ENCODE results near the gene RYR2.

Gene RYR2

DNA sequence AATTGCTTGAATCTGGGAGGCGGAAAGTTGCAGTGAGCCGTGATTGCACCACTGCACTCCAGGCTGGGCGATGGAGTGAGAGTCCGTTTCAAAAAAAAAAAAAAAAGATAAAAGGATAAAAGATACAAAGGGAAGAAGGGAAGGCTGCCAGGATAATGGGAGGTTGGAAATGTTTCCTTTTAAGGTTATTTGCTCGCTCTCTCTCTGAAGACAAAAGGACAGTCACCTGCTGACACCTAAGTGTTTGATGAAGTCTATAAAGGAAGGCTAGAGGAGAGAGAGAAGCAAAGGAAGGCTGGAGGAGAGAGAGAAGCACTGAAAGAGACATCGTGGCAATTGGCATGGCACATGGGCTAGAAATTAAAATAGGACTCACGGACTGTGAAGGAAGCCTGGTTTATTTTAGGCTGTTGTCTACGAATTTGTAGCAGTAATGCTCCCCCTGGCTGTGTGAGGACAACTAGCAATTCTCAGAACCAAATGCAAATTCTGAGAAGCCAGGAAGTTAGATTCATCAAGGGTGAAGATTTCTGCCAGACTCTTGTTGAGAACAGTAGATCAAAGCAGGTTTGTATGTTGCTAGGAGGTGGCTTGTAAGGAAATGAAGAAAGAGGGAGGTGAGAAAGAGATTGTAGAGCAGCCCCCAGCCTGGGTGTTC is 694.5 kb downstream of the RYR2 start:
- H3K4me3 ChIP-seq: no peak overlapping the region
- no peak overlapping the region for H3K27ac ChIP-seq

DNA sequence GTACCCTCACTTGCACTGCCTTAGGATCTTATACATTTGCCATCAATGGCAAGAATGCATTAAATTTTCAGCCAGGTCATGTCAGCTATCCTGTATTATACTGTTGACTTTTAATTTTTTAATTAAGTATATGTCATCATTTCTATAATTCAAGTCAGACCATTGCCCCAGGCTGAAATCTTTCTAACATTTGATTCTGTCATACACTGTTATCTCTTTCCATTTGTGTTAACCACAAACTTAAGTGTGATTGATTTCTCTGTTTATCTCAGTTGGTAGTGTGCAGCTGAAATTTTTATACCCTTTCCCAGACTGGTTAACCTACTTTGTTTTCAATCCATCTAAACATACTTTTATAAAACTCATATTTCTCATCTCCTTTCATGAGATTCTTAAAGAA is 695.5 kb downstream of the RYR2 start:
- Histone ChIP-seq H3K4me3 (no peak overlapping the region), H3K27ac (no peak overlapping the region)

DNA sequence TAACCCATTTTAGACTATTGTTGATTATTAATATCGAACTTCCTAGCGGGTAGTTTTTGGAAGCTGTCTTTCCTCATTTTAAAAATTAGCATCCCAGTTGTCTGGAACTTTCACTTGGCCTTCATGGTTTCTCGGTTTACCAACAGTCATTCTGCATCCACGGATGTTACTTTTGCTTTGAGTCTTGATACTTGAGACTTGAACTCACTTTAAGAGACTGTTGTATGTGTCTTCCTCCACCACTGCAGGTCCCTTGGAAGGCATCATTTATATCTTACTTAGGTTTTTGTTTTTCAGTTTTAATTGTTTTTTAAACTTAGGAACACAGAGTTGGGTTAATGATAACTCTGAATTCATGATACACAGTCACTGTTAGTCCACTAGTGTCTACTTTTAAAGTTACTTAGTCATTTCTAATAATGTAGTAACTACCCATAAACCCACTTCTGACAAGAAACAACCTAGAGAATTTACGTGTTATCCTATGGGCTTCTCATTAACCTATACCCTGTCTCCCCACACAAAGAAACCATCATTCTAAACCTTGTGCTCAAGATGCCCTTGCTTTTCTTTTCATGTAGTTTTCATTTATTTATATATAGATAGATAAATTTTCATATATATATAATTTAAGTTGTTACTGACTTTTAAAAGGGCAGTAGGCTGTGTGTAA is 696.1 kb downstream of the RYR2 start:
- H3K4me3 ChIP-seq: no peak overlapping the region

DNA sequence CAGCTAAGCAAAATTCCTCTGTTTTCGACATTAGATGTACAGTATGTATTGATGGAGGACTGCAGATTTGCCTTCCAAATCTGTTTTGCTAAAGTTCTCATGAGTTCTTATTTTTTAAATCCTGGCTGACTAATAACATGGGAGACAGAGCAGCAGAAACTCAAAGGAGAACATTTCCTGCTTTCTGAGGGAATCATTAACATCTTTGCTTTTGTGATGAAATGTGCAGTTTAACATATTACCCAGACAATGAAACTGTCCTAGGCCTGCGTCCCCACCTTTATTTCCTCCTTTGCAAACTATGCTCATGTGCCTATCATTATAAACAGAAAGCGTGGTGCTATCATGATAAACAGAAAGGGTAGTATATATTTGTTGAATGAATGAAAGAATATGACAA is 698.9 kb downstream of the RYR2 start:
- H3K4me3 ChIP-seq: no peak overlapping the region
- no peak overlapping the region for H3K27ac ChIP-seq

More for the DNA sequence above, 696.1 kb downstream of the RYR2 start:
- no peak overlapping the region for H3K27ac ChIP-seq

- no peak overlapping the region for H3K27ac ChIP-seq
These were observed 703.6 kb downstream of the RYR2 start for GRCh38 chr1:237745545-237745944.

DNA sequence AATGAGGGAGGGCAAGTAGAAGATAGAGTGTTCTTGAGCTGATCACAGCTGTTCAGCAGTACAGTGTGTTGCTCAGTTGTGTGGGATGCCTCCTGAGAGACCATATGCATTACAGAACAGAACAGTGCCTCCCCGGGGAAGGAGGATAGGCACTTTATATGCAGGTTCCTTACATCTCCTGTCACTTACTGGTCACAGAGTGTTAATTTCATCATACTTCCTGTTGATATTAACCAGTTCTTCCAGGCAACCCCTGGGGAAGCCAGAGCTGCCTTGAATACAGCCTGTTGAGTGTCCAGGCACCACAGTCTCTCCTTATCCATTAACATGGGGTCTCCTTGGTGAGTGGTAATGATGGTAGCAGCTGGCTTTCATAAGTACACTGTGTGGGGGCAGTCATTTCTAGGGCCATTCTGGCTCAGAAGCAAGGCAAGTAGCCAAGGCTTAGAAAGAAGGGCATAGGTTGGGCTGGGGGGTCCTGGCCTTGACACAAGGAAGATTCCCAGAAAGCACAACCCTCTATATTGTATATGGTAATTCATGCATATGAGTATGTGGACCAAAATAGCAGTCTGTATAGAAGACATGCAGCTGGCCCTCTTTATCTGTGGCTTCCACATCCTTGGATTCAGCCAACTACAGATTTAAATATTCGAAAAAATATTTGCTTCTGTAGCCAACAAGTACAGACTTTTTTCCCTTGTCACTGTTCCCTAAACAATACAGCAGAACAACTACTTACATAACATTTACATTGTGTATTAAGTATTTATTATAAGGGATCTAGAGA is 706.4 kb downstream of the RYR2 start:
- Histone ChIP-seq H3K27ac (no peak overlapping the region), H3K4me3 (no peak overlapping the region)

More at GRCh38 chr1:237745545-237745944, 703.6 kb downstream of the RYR2 start:
- no peak overlapping the region for H3K4me3 ChIP-seq

DNA sequence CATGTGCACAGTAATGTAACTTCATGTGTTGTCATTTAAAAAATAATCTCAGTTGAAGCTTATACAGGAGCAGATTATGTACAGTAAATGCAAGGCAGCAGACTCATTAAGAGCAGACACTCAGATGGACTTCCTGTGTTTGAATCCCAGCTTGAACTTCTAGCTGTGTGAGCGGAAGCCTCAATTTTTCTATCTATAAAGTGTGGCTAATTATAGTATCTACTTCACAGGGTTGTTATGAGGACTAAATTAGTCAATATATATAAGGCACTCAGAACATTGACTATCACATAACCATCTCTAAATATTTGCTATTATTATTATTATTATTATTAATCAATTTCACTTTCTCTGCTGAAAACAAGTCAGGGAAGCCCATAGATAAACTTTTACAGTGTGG is 707.1 kb downstream of the RYR2 start:
- H3K27ac ChIP-seq: no peak overlapping the region
- H3K4me3 ChIP-seq: no peak overlapping the region

GRCh38 chr1:237751090-237751489 is 709.1 kb downstream of the RYR2 start:
- Histone ChIP-seq H3K4me3 (no peak overlapping the region), H3K27ac (no peak overlapping the region)

GRCh38 chr1:237754627-237755026 is 712.6 kb downstream of the RYR2 start:
- Histone ChIP-seq H3K4me3 (no peak overlapping the region), H3K27ac (no peak overlapping the region)

DNA sequence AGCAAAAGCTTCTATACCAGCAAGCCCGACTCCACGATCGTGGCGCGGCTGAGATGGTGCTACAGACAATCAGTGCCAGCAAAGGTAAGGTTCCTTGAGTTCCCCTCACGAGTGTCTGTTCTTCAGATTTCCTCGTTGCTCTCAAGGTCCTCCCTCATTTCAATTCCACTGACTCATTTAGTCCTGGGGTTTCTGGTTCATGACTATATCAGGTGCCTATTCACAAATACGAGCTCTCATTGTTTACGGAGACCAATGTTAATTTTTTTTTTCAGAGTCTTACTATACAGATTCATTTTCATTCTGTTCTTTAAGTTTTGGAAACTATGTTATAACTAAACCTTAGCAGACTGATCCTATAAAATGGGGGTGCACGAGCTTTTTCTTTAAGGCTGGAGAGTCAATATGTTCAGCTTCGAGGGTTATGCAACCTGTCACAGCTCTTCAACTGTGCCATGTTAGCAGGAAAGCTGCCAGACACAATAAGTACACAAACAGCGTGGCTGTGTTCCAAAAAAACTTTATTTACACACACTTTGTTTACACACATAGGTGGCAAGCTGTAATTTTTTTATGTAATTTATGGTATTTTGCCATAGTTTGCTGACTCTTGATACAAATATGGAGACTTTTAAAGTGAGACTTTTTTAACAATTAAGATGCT is 714.5 kb downstream of the RYR2 start:
- Histone ChIP-seq H3K4me3 (no peak overlapping the region), H3K27ac (no peak overlapping the region)

- Histone ChIP-seq H3K27ac (no peak overlapping the region), H3K4me3 (no peak overlapping the region)
These were observed 717.4 kb downstream of the RYR2 start for GRCh38 chr1:237759377-237759776.

DNA sequence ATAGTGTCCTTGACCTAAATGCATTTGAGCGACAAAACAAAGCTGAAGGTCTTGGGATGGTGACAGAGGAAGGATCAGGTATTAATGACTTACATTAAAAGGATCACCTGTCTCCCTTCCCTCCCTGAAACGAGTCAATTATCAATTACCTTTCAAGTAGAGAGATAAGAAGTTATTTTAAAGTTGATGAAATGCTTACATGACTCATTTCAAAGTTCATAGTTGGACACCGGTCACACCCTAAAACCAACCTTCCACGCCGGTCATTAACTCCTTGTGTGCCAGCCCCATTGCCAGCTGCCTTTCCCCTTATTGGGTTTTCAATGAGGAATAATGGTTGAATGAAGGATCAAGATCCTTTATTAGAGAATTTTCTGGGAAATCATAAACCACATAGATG is 719.0 kb downstream of the RYR2 start:
- Histone ChIP-seq H3K27ac (no peak overlapping the region), H3K4me3 (no peak overlapping the region)

DNA sequence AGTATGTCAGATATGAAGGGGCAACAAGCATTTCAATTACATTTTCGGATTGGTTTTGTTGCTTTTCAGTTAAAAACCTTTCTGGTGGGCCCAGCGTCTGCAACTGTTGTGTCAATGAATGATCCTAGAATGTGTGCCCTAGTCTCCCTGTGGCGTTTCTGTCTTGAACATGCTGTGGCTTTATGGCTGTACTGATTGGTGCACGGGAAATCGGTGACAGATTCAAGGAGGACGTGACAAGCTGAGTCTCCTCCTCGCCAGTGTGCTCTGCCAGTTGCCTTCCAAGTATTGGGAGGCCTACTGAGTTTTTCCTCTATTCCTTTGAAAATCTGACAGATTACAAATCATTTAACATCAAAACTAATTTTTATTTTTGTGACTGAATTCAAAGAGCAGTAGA is 721.2 kb downstream of the RYR2 start:
- Histone ChIP-seq H3K4me3 (no peak overlapping the region), H3K27ac (no peak overlapping the region)

DNA sequence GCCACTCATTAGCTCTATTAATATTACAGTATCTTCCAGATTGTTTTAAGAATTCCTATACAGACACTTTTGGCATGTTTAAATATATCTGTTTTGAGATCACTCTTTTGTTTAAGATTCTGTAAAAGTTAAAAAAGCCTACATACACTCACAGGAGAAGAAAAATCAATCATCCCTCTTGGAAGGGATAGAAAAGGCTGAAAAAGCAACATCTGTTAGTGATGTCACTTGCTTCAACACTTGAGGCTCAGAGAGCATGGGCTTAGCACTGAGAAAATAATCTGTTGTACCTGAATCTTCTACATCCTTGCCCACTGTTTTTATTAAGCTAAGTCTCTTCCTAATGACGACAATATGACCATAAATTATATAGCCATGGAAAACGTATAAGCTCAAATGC is 721.8 kb downstream of the RYR2 start:
- no peak overlapping the region for H3K4me3 ChIP-seq
- no peak overlapping the region for H3K27ac ChIP-seq

- no peak overlapping the region for H3K27ac ChIP-seq
These were observed 727.9 kb downstream of the RYR2 start for GRCh38 chr1:237769916-237770315.

DNA sequence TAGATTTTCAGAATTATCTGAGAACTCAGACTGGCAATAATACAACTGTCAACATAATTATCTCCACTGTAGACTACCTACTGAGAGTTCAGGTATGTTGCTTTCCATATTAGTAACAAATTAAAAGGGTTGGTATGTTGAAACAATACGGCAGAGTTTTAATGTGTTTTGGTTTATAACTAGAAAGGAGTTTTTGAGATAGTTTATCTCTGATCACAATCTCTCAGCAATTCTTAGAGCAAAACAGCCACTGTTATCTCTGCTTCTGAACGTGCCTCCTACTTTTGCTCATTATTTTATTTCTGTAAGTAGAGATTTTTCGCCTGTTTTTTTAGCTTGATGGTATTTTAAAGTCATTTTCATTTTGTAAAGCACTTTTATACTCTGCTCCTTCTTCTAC is 730.0 kb downstream of the RYR2 start:
- H3K4me3 ChIP-seq: no peak overlapping the region
- no peak overlapping the region for H3K27ac ChIP-seq

More at GRCh38 chr1:237769916-237770315, 727.9 kb downstream of the RYR2 start:
- H3K4me3 ChIP-seq: no peak overlapping the region

- H3K4me3 ChIP-seq: no peak overlapping the region
- no peak overlapping the region for H3K27ac ChIP-seq
These were observed 732.3 kb downstream of the RYR2 start for GRCh38 chr1:237774246-237774645.

DNA sequence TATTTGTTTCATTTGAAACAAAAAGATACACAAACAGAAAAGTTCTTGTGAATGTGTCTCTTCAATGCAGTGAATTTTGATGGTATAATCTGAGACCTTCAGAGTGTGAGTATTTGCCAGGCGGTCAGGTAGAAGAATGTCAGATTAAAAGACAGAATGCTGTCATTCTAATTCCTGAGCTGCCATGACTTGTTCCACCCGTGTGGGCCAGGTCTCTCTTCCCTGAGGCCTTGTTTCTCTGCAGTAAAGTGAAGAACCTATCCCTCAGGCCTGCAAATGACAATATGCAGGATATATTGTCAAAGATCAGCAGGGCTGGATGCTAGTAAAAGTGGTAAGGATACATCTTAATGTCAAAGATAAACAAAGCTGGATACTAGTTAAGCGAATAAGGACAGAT is 737.4 kb downstream of the RYR2 start:
- no peak overlapping the region for H3K4me3 ChIP-seq

GRCh38 chr1:237786066-237786719 is 744.2 kb downstream of the RYR2 start:
- Histone ChIP-seq H3K4me3 (no peak overlapping the region), H3K27ac (no peak overlapping the region)

More for the DNA sequence above, 737.4 kb downstream of the RYR2 start:
- no peak overlapping the region for H3K27ac ChIP-seq

- no peak overlapping the region for H3K4me3 ChIP-seq
- H3K27ac ChIP-seq: no peak overlapping the region
These were observed 746.1 kb downstream of the RYR2 start for GRCh38 chr1:237788069-237788468.

Data from skin epidermis (tissue), 12 donors.